ENCODE data around the gene UNK. TPM values are rescaled to one million over a fixed set of nuclear protein-coding genes. Genes with fewer than 3 reads are reported as not detected.

UNK gene
- total and polyA plus RNA-seq, 8 donors: 3.5 to 102 (median 19.5) TPM

DNA sequence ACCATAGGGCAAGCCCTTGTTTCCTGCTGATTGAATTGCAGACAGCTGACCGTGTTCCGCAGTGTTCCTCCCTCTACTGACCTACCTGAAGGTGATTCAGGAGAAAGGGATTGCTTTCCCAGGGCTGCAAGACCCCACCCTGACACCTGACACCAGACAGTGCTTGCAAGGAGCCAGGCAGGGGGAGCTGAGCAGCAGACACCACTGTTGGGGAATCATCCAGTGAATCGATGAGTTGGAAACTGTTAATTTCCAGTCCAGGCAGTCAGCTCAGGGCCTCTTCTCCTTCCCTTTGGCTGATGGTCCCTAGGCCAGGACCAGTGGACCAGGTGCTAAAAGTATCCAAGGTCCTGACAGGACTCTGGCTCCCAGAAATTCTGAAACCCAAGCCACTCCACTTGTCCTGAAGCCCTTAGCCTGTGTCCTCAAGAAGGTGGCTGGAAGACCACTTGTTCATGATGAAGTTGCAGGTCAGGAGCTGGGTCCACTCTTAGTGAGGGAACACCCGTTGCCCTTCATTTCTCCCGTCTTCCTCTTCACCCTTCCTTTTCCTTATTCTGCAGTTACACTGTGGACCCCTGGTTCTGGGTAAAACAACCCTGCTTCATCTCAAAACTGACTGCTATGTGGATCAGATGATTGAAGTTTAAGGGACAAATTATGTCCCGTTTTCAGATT, 9.5 kb upstream of the UNK start:
- H3K27me3 ChIP-seq: no peaks in the 10 kb centered on the region
- peak overlapping the region in 3 of 5 donors; percentile 98 to 99 (median 99) for H3K27ac ChIP-seq
- H3K36me3 ChIP-seq: peaks cover 19 to 51% (median 48%) of the 10 kb centered on the region in 4 donors
- peak in 2 of 3 donors; percentile 61 to 85 for TF ChIP-seq POLR2AphosphoS5 (IDR thresholded peaks at IDR 0.05)
- no peak for TF ChIP-seq EP300 (IDR thresholded peaks at IDR 0.05)
- TF ChIP-seq, protein P1, sequence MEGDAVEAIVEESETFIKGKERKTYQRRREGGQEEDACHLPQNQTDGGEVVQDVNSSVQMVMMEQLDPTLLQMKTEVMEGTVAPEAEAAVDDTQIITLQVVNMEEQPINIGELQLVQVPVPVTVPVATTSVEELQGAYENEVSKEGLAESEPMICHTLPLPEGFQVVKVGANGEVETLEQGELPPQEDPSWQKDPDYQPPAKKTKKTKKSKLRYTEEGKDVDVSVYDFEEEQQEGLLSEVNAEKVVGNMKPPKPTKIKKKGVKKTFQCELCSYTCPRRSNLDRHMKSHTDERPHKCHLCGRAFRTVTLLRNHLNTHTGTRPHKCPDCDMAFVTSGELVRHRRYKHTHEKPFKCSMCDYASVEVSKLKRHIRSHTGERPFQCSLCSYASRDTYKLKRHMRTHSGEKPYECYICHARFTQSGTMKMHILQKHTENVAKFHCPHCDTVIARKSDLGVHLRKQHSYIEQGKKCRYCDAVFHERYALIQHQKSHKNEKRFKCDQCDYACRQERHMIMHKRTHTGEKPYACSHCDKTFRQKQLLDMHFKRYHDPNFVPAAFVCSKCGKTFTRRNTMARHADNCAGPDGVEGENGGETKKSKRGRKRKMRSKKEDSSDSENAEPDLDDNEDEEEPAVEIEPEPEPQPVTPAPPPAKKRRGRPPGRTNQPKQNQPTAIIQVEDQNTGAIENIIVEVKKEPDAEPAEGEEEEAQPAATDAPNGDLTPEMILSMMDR (IDR thresholded peaks at IDR 0.05): no peak
- TF ChIP-seq POLR2A (IDR thresholded peaks at IDR 0.05): peak in 1 of 4 donors; percentile 5
- H3K9me3 ChIP-seq: no peaks in the 10 kb centered on the region
- WGBS, 5 donors: 53 to 63% (median 54%) methylated on average over 6 of the region's 6 CpGs
- peak overlapping the region in 1 of 4 donors; percentile 94 for H3K4me3 ChIP-seq
- peak in 1 of 2 donors; percentile 83 for DNase-seq
- peaks cover 22 to 53% (median 35%) of the 10 kb centered on the region in 4 donors for H3K4me1 ChIP-seq
- intact Hi-C loops (cut with DNase I; ENCODE audit: low total_unique reads): no loop called here

DNA sequence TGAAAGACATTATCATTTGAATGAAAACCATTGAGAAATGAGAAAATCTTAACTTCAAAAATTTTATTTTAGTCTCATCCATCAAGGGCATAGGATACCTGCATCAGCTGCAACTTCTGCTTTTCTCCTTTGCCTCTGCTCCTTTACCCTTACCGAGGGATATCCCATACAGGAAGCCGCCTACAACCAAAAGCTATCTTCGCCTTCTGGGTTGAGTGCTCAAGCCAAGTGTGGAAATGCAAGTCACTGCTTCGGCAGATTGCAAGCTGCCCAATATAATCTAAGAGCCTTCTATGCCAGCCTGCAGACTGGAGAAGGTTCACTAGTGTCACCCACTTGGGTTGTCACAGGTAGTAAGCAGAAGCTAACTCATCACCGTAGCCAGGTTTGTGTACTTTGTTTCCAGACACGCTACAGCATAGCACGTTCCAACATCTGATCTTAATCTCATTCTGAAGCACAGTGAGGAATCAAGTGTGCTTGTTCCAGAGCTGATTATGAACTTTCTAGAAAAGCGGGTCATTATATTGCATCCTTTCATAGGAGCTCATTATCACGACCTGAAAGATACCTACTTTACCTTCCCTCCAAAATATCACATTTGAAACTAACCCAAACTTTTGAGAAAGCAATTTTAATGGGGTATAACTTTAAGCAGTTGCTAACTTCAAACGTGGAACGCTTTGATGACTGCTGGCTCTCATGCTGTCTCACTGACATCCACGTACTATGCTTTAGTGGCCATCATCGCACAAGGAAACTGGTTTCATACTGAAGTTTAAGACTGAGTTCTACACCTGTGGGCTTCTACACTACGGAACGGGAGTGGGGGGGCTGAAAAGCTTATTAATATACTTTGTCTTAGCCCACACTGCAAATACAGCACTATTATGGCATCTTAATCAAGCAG, 8.0 kb upstream of the UNK start:
- H3K36me3 ChIP-seq: peaks cover 19 to 51% (median 48%) of the 10 kb centered on the region in 4 donors
- H3K27me3 ChIP-seq: no peaks in the 10 kb centered on the region
- TF ChIP-seq, protein P1 (IDR thresholded peaks at IDR 0.05): no peak
- TF ChIP-seq EP300 (IDR thresholded peaks at IDR 0.05) (no peak), POLR2AphosphoS5 (IDR thresholded peaks at IDR 0.05) (peak in 2 of 3 donors; percentile 72 to 76)
- peak in 1 of 2 donors; percentile 89 for DNase-seq
- peak overlapping the region in 4 of 5 donors; percentile 54 to 99 (median 98) for H3K27ac ChIP-seq
- peak overlapping the region; percentile 89 to 96 (median 92) for H3K4me3 ChIP-seq
- peaks cover 22 to 61% (median 44%) of the 10 kb centered on the region in 4 donors for H3K4me1 ChIP-seq
- intact Hi-C loops (cut with DNase I; ENCODE audit: low total_unique reads): no loop called here
- no peaks in the 10 kb centered on the region for H3K9me3 ChIP-seq
- 26 to 45% (median 36%) methylated on average over 15 of the region's 15 CpGs for WGBS, 5 donors

DNA sequence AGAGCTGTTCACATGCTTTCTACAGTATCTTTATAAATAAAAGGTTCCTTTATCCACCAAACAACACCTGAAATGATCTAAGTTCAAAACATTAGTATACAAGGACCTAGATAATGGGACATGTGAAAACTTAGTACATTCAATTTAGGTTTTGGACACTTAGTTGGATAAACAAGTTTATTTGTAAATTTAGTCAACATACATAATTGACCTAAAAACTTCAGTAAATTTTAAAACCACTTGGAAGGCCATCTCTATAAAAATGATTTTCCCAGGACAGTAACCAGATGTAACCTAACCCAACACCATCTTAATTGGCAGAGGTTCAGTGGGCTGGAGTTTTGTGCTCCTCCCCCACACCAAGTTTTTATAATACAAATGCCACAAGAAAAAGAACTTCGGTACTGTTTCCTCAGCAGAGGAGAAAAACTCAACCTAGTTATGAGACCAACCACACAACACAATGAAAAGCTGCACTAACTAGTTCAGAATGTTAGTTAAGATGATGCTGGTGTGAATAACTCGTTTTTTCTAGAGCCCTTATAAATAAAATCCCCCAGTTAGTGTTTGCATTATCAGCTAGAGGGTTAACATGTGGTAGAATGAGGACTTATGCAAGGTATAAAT, 7.2 kb upstream of the UNK start:
- H3K4me3 ChIP-seq: peak overlapping the region; percentile 89 to 96 (median 92)
- intact Hi-C loops (cut with DNase I; ENCODE audit: low total_unique reads): no loop called here
- 3 to 9% (median 4%) methylated on average over 2 of the region's 2 CpGs for WGBS, 5 donors
- TF ChIP-seq, protein P1 (IDR thresholded peaks at IDR 0.05): no peak
- peak in 2 of 3 donors; percentile 17 to 35 for TF ChIP-seq POLR2AphosphoS5 (IDR thresholded peaks at IDR 0.05)
- no peaks in the 10 kb centered on the region for H3K27me3 ChIP-seq
- peaks cover 19 to 51% (median 48%) of the 10 kb centered on the region in 4 donors for H3K36me3 ChIP-seq
- H3K9me3 ChIP-seq: no peaks in the 10 kb centered on the region
- DNase-seq: peak in 1 of 2 donors; percentile 58
- peaks cover 22 to 60% (median 43%) of the 10 kb centered on the region in 4 donors for H3K4me1 ChIP-seq
- peak overlapping the region in 4 of 5 donors; percentile 98 to 99 (median 98) for H3K27ac ChIP-seq
